H1 (cell line): ENCODE data around the gene DDR1. TPM values are rescaled to one million over a fixed set of nuclear protein-coding genes. Genes with fewer than 3 reads are reported as not detected.

Source experiments
- CTCF ChIA-PET: fragments of 300-600 bp; sonication (Branson Sonifier 250); formaldehyde crosslinking; loops from one replicate; lab custom pipeline; 2021; ENCODE audit not compliant: partially characterized antibody; lab: Charles Lee
- POLR2A ChIA-PET: fragments of 300-600 bp; sonication (Branson Sonifier 250); formaldehyde crosslinking; loops from one replicate; lab custom pipeline; 2021; ENCODE audit warnings: inconsistent platforms; ENCODE audit not compliant: partially characterized antibody; lab: Charles Lee
- DNase-seq, 2 experiments: peaks; one replicate each; pipeline versions ENCODE4 v3.0.0 to v3.0.0-alpha.2; 2010 to 2022; ENCODE audit warnings: low spot score in 2 of 2, low read depth in 1 of 2, mixed read lengths in 1 of 2
- FAIRE-seq: peaks from 2 replicates; lab custom pipeline; 2011; peaks lifted over from hg19 to GRCh38; lab: Jason Lieb, UNC
- H2AFZ ChIP-seq: 2 replicates; pipeline ENCODE4 v1.8.1; 2012; ENCODE audit warnings: low read length, inconsistent platforms
- H2AK5ac ChIP-seq: 2 replicates; pipeline ENCODE4 v1.6.1; 2013; ENCODE audit warnings: low read depth, low read length
- H2BK120ac ChIP-seq: replicated peaks from 2 replicates; pipeline ENCODE3; 2013; ENCODE audit warnings: low read depth, low read length, inconsistent platforms
- H2BK12ac ChIP-seq: 2 replicates; pipeline ENCODE4 v1.6.1; 2013; ENCODE audit warnings: low read depth, low read length
- H2BK15ac ChIP-seq: 2 replicates; pipeline ENCODE4 v1.6.1; 2013; ENCODE audit warnings: low read length
- H2BK20ac ChIP-seq: 2 replicates; pipeline ENCODE4 v1.6.1; 2013; ENCODE audit warnings: low read length
- H2BK5ac ChIP-seq: 2 replicates; pipeline ENCODE4 v1.6.1; 2013; ENCODE audit warnings: low read depth, low read length
- H3K14ac ChIP-seq: 2 replicates; pipeline ENCODE4 v1.6.1; 2013; ENCODE audit warnings: inconsistent platforms; ENCODE audit not compliant: insufficient read length
- H3K18ac ChIP-seq: 2 replicates; pipeline ENCODE4 v1.6.1; 2013; ENCODE audit warnings: low read length; ENCODE audit errors: extremely low read depth
- H3K23ac ChIP-seq: 2 replicates; pipeline ENCODE4 v1.6.1; 2013; ENCODE audit warnings: inconsistent platforms; ENCODE audit not compliant: insufficient read length
- H3K23me2 ChIP-seq: 2 replicates; pipeline ENCODE4 v1.6.1; 2013; ENCODE audit warnings: low read depth, low read length
- H3K27ac ChIP-seq: 2 replicates; pipeline ENCODE4 v1.6.1; 2011; ENCODE audit warnings: low read depth, low read length, inconsistent platforms
- H3K27me3 ChIP-seq, 4 experiments: replicated peaks in 1 of 4; 1 replicate in 1 of 4; 2 replicates in 3 of 4; pipeline versions ENCODE4 v1.6.1 to v1.8.1; 2011 to 2013; ENCODE audit warnings: low read length in 3 of 4, mild to moderate bottlenecking in 3 of 4, inconsistent platforms in 2 of 4, mixed read lengths in 2 of 4, moderate library complexity in 1 of 4; ENCODE audit not compliant: control insufficient read depth in 3 of 4, insufficient read depth in 3 of 4; ENCODE audit errors: extremely low read depth in 1 of 4
- H3K36me3 ChIP-seq, 4 experiments: 2 replicates each; pipeline versions ENCODE4 v1.6.1 to v1.8.1; 2011 to 2013; ENCODE audit warnings: mild to moderate bottlenecking in 4 of 4, low read length in 3 of 4, moderate library complexity in 2 of 4, control low read depth in 1 of 4, inconsistent platforms in 1 of 4; ENCODE audit not compliant: insufficient read depth in 4 of 4, control insufficient read depth in 2 of 4
- H3K4ac ChIP-seq: replicated peaks from 2 replicates; pipeline ENCODE3; 2013; ENCODE audit warnings: low read length, low read depth, mixed read lengths, inconsistent platforms; ENCODE audit not compliant: insufficient read length
- H3K4me1 ChIP-seq, 4 experiments: replicated peaks in 1 of 4; 1 replicate in 1 of 4; 2 replicates in 3 of 4; pipeline versions ENCODE4 v1.6.1 to v1.8.1; 2011 to 2013; ENCODE audit warnings: low read length in 3 of 4, inconsistent platforms in 2 of 4, mixed read lengths in 1 of 4; ENCODE audit not compliant: insufficient read depth in 4 of 4, control insufficient read depth in 3 of 4
- H3K4me2 ChIP-seq, 2 experiments: 2 replicates each; pipeline versions ENCODE4 v1.6.1 to v1.8.1; 2011 to 2013; ENCODE audit warnings: low read depth in 2 of 2, low read length in 2 of 2, control low read depth in 1 of 2, inconsistent platforms in 1 of 2, mild to moderate bottlenecking in 1 of 2; ENCODE audit not compliant: insufficient read depth in 1 of 2
- H3K4me3 ChIP-seq, 4 experiments: fragments of 200-600, 300-600 bp in 1 of 4; sonication (generic), shearing (Covaris generic), sonication (Bioruptor Twin) in 1 of 4; 2 replicates each; pipeline versions ENCODE4 v1.5.1 to v1.8.1; 2011 to 2016; ENCODE audit warnings: low read length in 4 of 4, low read depth in 3 of 4, control low read depth in 2 of 4, inconsistent platforms in 2 of 4, mild to moderate bottlenecking in 2 of 4, mixed read lengths in 1 of 4, moderate library complexity in 1 of 4; ENCODE audit not compliant: insufficient read depth in 2 of 4; ENCODE audit errors: extremely low read depth in 1 of 4
- H3K56ac ChIP-seq: replicated peaks from 2 replicates; pipeline ENCODE3; 2013; ENCODE audit warnings: low read depth, mild to moderate bottlenecking, mixed read lengths, low read length, inconsistent platforms; ENCODE audit not compliant: insufficient read length
- H3K79me1 ChIP-seq: 2 replicates; pipeline ENCODE4 v1.6.1; 2013; ENCODE audit warnings: low read depth, low read length, control low read depth
- H3K79me2 ChIP-seq, 2 experiments: 2 replicates each; pipeline versions ENCODE4 v1.6.1 to v1.8.1; 2012 to 2013; ENCODE audit warnings: low read length in 2 of 2, mild to moderate bottlenecking in 2 of 2, inconsistent platforms in 1 of 2; ENCODE audit not compliant: insufficient read depth in 2 of 2, control insufficient read depth in 1 of 2
- H3K9ac ChIP-seq, 4 experiments: replicated peaks in 1 of 4; 1 replicate in 1 of 4; 2 replicates in 3 of 4; pipeline versions ENCODE4 v1.6.1 to v1.8.1; 2011 to 2013; ENCODE audit warnings: low read depth in 3 of 4, low read length in 3 of 4, control low read depth in 2 of 4, mild to moderate bottlenecking in 2 of 4, moderate library complexity in 2 of 4, inconsistent platforms in 1 of 4; ENCODE audit errors: extremely low read depth in 1 of 4
- H3K9me3 ChIP-seq, 2 experiments: 2 replicates each; pipeline versions ENCODE4 v1.6.1 to v1.8.1; 2012 to 2013; ENCODE audit warnings: mild to moderate bottlenecking in 2 of 2, moderate library complexity in 2 of 2, control low read depth in 1 of 2, inconsistent platforms in 1 of 2, low read depth in 1 of 2, low read length in 1 of 2, mixed read lengths in 1 of 2; ENCODE audit not compliant: insufficient read depth in 2 of 2
- H4K20me1 ChIP-seq, 2 experiments: replicated peaks in 1 of 2; 2 replicates each; pipeline versions ENCODE3 to v1.8.1; 2011 to 2013; ENCODE audit warnings: inconsistent platforms in 2 of 2, low read length in 2 of 2, mild to moderate bottlenecking in 1 of 2; ENCODE audit not compliant: insufficient read depth in 2 of 2, control insufficient read depth in 1 of 2
- H4K5ac ChIP-seq: 2 replicates; pipeline ENCODE4 v1.6.1; 2013; ENCODE audit warnings: low read length, low read depth, mixed read lengths, inconsistent platforms; ENCODE audit not compliant: insufficient read length
- H4K8ac ChIP-seq: 2 replicates; pipeline ENCODE4 v1.8.0; 2013; ENCODE audit warnings: mild to moderate bottlenecking, moderate library complexity, low read length, inconsistent platforms; ENCODE audit not compliant: insufficient read depth; ENCODE audit errors: extremely low read depth
- H4K91ac ChIP-seq: replicated peaks from 2 replicates; pipeline ENCODE3; 2013; ENCODE audit warnings: low read length, mixed read lengths, inconsistent platforms; ENCODE audit not compliant: insufficient read length
- HDAC6 ChIP-seq: IDR thresholded peaks from one replicate; pipeline ENCODE4 v1.7.1; 2012; ENCODE audit warnings: low read depth, mild to moderate bottlenecking, inconsistent platforms, low read length, moderate library complexity
- NANOG ChIP-seq: IDR thresholded peaks from 2 replicates; pipeline ENCODE4 v1.6.1; 2011; ENCODE audit warnings: low read length, low read depth, mild to moderate bottlenecking, inconsistent platforms; ENCODE audit not compliant: insufficient read depth, poor library complexity, severe bottlenecking
- RAD21 ChIP-seq, 2 experiments: IDR thresholded peaks in 1 of 2; conservative IDR thresholded peaks in 1 of 2; 2 replicates each; pipeline ENCODE4 v1.6.1; 2011; ENCODE audit warnings: low read depth in 2 of 2, low read length in 2 of 2, improper control_type of control experiment in 1 of 2, inconsistent platforms in 1 of 2, mild to moderate bottlenecking in 1 of 2, moderate library complexity in 1 of 2
- TAF7 ChIP-seq: optimal IDR thresholded peaks from 2 replicates; pipeline ENCODE3; 2011; ENCODE audit warnings: low read depth, mild to moderate bottlenecking, inconsistent platforms, low read length, moderate library complexity, borderline replicate concordance
- WGBS, 2 experiments: shearing (Covaris generic) in 1 of 2; methylation state at CpG; one replicate each; pipeline versions ENCODE4 v1.1.6 to v1.1.7; 2013 to 2015; ENCODE audit warnings: low lambda C conversion rate in 2 of 2, mixed read lengths in 2 of 2, inconsistent platforms in 1 of 2, low coverage in 1 of 2, missing lambda C conversion rate in 1 of 2; ENCODE audit not compliant: insufficient replicate concordance in 2 of 2, insufficient coverage in 1 of 2, insufficient read length in 1 of 2; ENCODE audit errors: extremely low coverage in 1 of 2, missing lambda C conversion rate in 1 of 2; 5-methylcytosine and 5-hydroxymethylcytosine counted together
- polyA plus RNA-seq, 7 experiments: library from polyadenylated mRNA; depleted of rRNA in 3 of 7; stranded (reverse) in 5 of 7; unstranded in 2 of 7; fragments of >200 nt in 5 of 7; fragments of 200-250 nt in 2 of 7; gene quantifications; 1 replicate in 5 of 7; 2 replicates in 1 of 7; 4 replicates in 1 of 7; pipeline versions ENCODE4 v1.2.1 to v1.2.3, GENCODE V29; 2011 to 2013; ENCODE audit warnings: missing spikeins in 2 of 7, mixed read lengths in 2 of 7
- total RNA-seq: library from RNA; stranded (reverse); fragmentation: NEBNext Ultra II Directional; extraction: Animal tissue kit (Norgen Biotek cat#: 25700); gene quantifications from 2 replicates; pipeline ENCODE4 v1.2.1, GENCODE V29; 2021
- TF ChIP-seq, protein P1 (sequence below): IDR thresholded peaks from 2 replicates; pipeline ENCODE4 v1.6.1; 2012; ENCODE audit warnings: inconsistent platforms

Gene DDR1
- total and polyA plus RNA-seq, 2 of the 8 experiments (the other 6 are each of a cell fraction or from before 2014, with no cell fraction given): 99.4 to 181 TPM

DNA sequence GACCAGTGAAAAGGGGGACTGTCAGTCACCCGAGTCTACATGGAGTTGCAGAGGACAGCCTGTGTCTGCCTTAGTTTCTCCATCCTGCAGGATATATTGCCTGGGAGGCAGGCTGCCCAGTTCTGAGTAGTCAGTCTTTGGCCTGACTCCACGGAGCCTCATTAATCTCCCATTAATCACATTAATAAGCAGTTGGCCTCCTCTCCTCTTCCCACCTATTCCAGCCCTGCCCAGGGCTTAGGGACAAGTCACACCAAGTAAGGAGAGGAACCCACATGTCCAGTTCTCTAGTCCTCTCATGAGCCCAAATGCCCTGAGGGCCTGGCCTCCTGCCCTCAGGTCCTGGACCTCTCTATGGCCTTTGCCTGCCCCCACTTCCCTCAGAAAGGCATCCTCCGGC is 55.2 kb downstream of the DDR1 start:
- no peak overlapping the region for H2BK120ac ChIP-seq
- no peak overlapping the region for H3K4me3 ChIP-seq
- H3K18ac ChIP-seq: no peak overlapping the region
- H2AFZ ChIP-seq: no peak overlapping the region
- 80% methylated on average over 2 of the region's 3 CpGs; no CpG with 5 or more reads in 1 of the 2 experiments for WGBS, 2 experiments
- H2BK5ac ChIP-seq: no peak overlapping the region; the same call in 1 of the 2 replicates
- no peak overlapping the region for H2BK12ac ChIP-seq
- POLR2A ChIA-PET: interaction anchor here (1.3 kb wide), 1 partner anchor 103 kb away, joined by 3 read pairs; no protein-coding TSS in a partner anchor
- H3K36me3 ChIP-seq: no peaks in the 10 kb centered on the region
- H3K14ac ChIP-seq: no peak overlapping the region
- no peak overlapping the region for H3K4ac ChIP-seq
- no peak for DNase-seq
- H4K8ac ChIP-seq: no peak overlapping the region
- no peaks in the 10 kb centered on the region; a peak in 1 of 7 replicates for H3K27me3 ChIP-seq
- H3K79me1 ChIP-seq: no peaks in the 10 kb centered on the region
- no peak overlapping the region for H3K56ac ChIP-seq
- no peaks in the 10 kb centered on the region for H3K79me2 ChIP-seq
- no peaks in the 10 kb centered on the region for H3K9me3 ChIP-seq
- CTCF ChIA-PET: interaction anchor here (1.0 to 6.5 kb wide), 8 partner anchors 10 to 147 kb away, joined by 3 to 52 read pairs (median 8); partner anchors contain the start of gene VARS2
- H3K4me2 ChIP-seq: no peak overlapping the region
- TF ChIP-seq, protein P1, sequence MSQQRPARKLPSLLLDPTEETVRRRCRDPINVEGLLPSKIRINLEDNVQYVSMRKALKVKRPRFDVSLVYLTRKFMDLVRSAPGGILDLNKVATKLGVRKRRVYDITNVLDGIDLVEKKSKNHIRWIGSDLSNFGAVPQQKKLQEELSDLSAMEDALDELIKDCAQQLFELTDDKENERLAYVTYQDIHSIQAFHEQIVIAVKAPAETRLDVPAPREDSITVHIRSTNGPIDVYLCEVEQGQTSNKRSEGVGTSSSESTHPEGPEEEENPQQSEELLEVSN: no peak
- TF ChIP-seq TAF7 (no peak), RAD21 (IDR thresholded peaks at IDR 0.05 in 1 of 2, conservative IDR thresholded peaks at IDR 0.05 in 1 of 2; ENCODE audit: low read depth in 2 of 2, low read length in 2 of 2) (no peak), HDAC6 (no peak), NANOG (no peak)
- H3K23ac ChIP-seq: no peak overlapping the region
- FAIRE-seq: no peak
- no peak overlapping the region for H3K9ac ChIP-seq
- H3K27ac ChIP-seq: no peak overlapping the region
- no peaks in the 10 kb centered on the region for H4K20me1 ChIP-seq
- H3K4me1 ChIP-seq: peaks cover 6 to 11% (median 9%) of the 10 kb centered on the region in 4 experiments
- no peak overlapping the region for H4K5ac ChIP-seq
- no peaks in the 10 kb centered on the region for H3K23me2 ChIP-seq
- H2BK20ac ChIP-seq: 0 out of 2 replicates have a peak overlapping the region, but pooled peaks have one; percentile 2
- no peak overlapping the region for H2AK5ac ChIP-seq
- 0 out of 2 replicates have a peak overlapping the region, but pooled peaks have one; percentile 46 for H2BK15ac ChIP-seq
- no peak overlapping the region for H4K91ac ChIP-seq
